ENCODE results near the gene GSTA5.
"Not testable (repeated sequence)": the region's sequence is repeated elsewhere in the genome, so short reads cannot be mapped to it uniquely, and the experiment has no call there.

The GSTA5 gene

GRCh38 chr6:52788478-52788877 lies 52.1 kb downstream of the GSTA5 start:
- DNase-seq (ENCODE audit: low read depth) = no peak

GRCh38 chr6:52787917-52788316 lies 52.7 kb downstream of the GSTA5 start:
- no peak for DNase-seq (ENCODE audit: low read depth)

GRCh38 chr6:52786249-52786956 lies 54.2 kb downstream of the GSTA5 start:
- DNase-seq (ENCODE audit: low read depth) = no peak

- DNase-seq (ENCODE audit: low read depth) = not testable (repeated sequence)
Measured at GRCh38 chr6:52782696-52783274, 57.8 kb downstream of the GSTA5 start.

GRCh38 chr6:52782209-52782608 lies 58.4 kb downstream of the GSTA5 start:
- DNase-seq (ENCODE audit: low read depth) = not testable (repeated sequence)

Data from activated T-helper 1 cell treated with Interleukin-2 at 50 U/mL for 16 hours (primary cell).